Measurements from ENCODE around the gene GLTPD2.

The GLTPD2 gene

GRCh38 chr17:4768298-4768697 lies 20.5 kb upstream of the GLTPD2 start:
- H3K36me3 ChIP-seq (ENCODE audit: control insufficient read depth in 4 of 4, insufficient read depth in 4 of 4, low read length in 3 of 4) = no peaks in the 10 kb centered on the region
- H3K9me3 ChIP-seq (ENCODE audit: control extremely low read depth in 1 of 5, control insufficient read depth in 4 of 5, insufficient read depth in 2 of 5, low read depth in 1 of 5, low read length in 4 of 5) = no peaks in the 10 kb centered on the region
- peaks cover 0 to 5% (median 2%) of the 10 kb centered on the region in 5 experiments for H3K27me3 ChIP-seq (replicated peaks in 2 of 5; ENCODE audit: control insufficient read depth in 4 of 5, insufficient read depth in 5 of 5, low read length in 4 of 5)
- 97% methylated on average over 4 of the region's 6 CpGs for WGBS (ENCODE audit: insufficient coverage)
- H3K27ac ChIP-seq (ENCODE audit: insufficient read depth in 1 of 2, low read depth in 1 of 2, low read length in 2 of 2, poor library complexity in 1 of 2, severe bottlenecking in 2 of 2) = no peak overlapping the region
- peaks cover 0 to 12% (median 8%) of the 10 kb centered on the region in 4 experiments for H3K4me1 ChIP-seq (ENCODE audit: control extremely low read depth in 1 of 4, control insufficient read depth in 4 of 4, insufficient read depth in 4 of 4, low read length in 3 of 4)
- H3K4me3 ChIP-seq (ENCODE audit: control insufficient read depth in 1 of 7, extremely low read depth in 1 of 7, insufficient read depth in 4 of 7, low read depth in 2 of 7, low read length in 6 of 7) = no peak overlapping the region
- ChIA-PET CTCF (interaction anchor here (0.6 to 0.8 kb wide), 2 partner anchors 15 to 41 kb away, joined by 3 read pairs; no protein-coding TSS in a partner anchor), POLR2A (no interaction called here)
- DNase-seq = no peak

GRCh38 chr17:4769628-4770027 lies 19.1 kb upstream of the GLTPD2 start:
- H3K27ac ChIP-seq (ENCODE audit: insufficient read depth in 1 of 2, low read depth in 1 of 2, low read length in 2 of 2, poor library complexity in 1 of 2, severe bottlenecking in 2 of 2) = no peak overlapping the region
- 100% methylated on average over 1 of the region's 2 CpGs for WGBS (ENCODE audit: insufficient coverage)
- H3K27me3 ChIP-seq (replicated peaks in 2 of 5; ENCODE audit: control insufficient read depth in 4 of 5, insufficient read depth in 5 of 5, low read length in 4 of 5) = peaks cover 0 to 7% (median 5%) of the 10 kb centered on the region in 5 experiments
- no peak for DNase-seq
- ChIA-PET CTCF (interaction anchor here (1.6 kb wide), 1 partner anchor 20 kb away, joined by 5 read pairs; no protein-coding TSS in a partner anchor), POLR2A (no interaction called here)
- H3K4me3 ChIP-seq (ENCODE audit: control insufficient read depth in 1 of 7, extremely low read depth in 1 of 7, insufficient read depth in 4 of 7, low read depth in 2 of 7, low read length in 6 of 7) = no peak overlapping the region
- H3K36me3 ChIP-seq (ENCODE audit: control insufficient read depth in 4 of 4, insufficient read depth in 4 of 4, low read length in 3 of 4) = no peaks in the 10 kb centered on the region
- peaks cover 0 to 7% (median 6%) of the 10 kb centered on the region in 4 experiments for H3K4me1 ChIP-seq (ENCODE audit: control extremely low read depth in 1 of 4, control insufficient read depth in 4 of 4, insufficient read depth in 4 of 4, low read length in 3 of 4)
- no peaks in the 10 kb centered on the region for H3K9me3 ChIP-seq (ENCODE audit: control extremely low read depth in 1 of 5, control insufficient read depth in 4 of 5, insufficient read depth in 2 of 5, low read depth in 1 of 5, low read length in 4 of 5)

GRCh38 chr17:4771519-4772234 lies 17.1 kb upstream of the GLTPD2 start, which contains the start of gene TM4SF5:
TM4SF5 (plus strand) TSS chr17:4771886; CDS start chr17:4771923, 37 bp downstream.
- POLR2A ChIA-PET = no interaction called here

DNA sequence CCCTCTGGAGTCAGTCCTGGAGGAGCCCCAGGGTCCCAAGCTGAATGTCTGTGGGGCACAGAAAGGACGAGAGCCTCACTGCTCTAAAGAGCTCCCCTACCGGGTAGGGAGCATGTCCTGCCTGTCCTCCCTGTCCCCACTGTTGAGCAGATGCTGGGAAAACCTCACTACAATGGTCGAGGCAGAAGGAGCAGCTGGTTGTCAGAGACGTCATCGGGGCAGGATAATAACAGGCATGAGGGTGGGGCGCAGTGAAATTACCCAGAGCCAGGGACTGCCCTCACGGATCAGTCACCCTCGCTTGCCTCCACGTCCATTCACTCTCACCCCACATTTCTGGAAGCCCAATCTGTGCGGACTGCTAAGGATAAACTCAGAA lies 16.5 kb upstream of the GLTPD2 start:
- DNase-seq = no peak
- no peaks in the 10 kb centered on the region for H3K9me3 ChIP-seq (ENCODE audit: control extremely low read depth in 1 of 5, control insufficient read depth in 4 of 5, insufficient read depth in 2 of 5, low read depth in 1 of 5, low read length in 4 of 5)
- CTCF ChIA-PET = interaction anchor here (0.9 kb wide), 1 partner anchor 9 kb away, joined by 6 read pairs; no protein-coding TSS in a partner anchor
- no peak overlapping the region for H3K4me3 ChIP-seq (ENCODE audit: control insufficient read depth in 1 of 7, extremely low read depth in 1 of 7, insufficient read depth in 4 of 7, low read depth in 2 of 7, low read length in 6 of 7)
- H3K27me3 ChIP-seq (replicated peaks in 2 of 5; ENCODE audit: control insufficient read depth in 4 of 5, insufficient read depth in 5 of 5, low read length in 4 of 5) = peaks cover 0 to 7% (median 5%) of the 10 kb centered on the region in 5 experiments
- no peaks in the 10 kb centered on the region for H3K36me3 ChIP-seq (ENCODE audit: control insufficient read depth in 4 of 4, insufficient read depth in 4 of 4, low read length in 3 of 4)
- no peaks in the 10 kb centered on the region for H3K4me1 ChIP-seq (ENCODE audit: control extremely low read depth in 1 of 4, control insufficient read depth in 4 of 4, insufficient read depth in 4 of 4, low read length in 3 of 4)
- 97% methylated on average over 9 of the region's 10 CpGs for whole genome bisulfite sequencing (ENCODE audit: insufficient coverage)
- POLR2A ChIA-PET = no interaction called here
- H3K27ac ChIP-seq (ENCODE audit: insufficient read depth in 1 of 2, low read depth in 1 of 2, low read length in 2 of 2, poor library complexity in 1 of 2, severe bottlenecking in 2 of 2) = no peak overlapping the region

More at GRCh38 chr17:4771519-4772234, 17.1 kb upstream of the GLTPD2 start, which contains the start of gene TM4SF5:
- Histone ChIP-seq H3K4me1 (ENCODE audit: control extremely low read depth in 1 of 4, control insufficient read depth in 4 of 4, insufficient read depth in 4 of 4, low read length in 3 of 4) (peaks cover 0 to under 1% (median under 1%) of the 10 kb centered on the region in 4 experiments), H3K27me3 (replicated peaks in 2 of 5; ENCODE audit: control insufficient read depth in 4 of 5, insufficient read depth in 5 of 5, low read length in 4 of 5) (peaks cover 0 to 7% (median 5%) of the 10 kb centered on the region in 5 experiments), H3K4me3 (ENCODE audit: control insufficient read depth in 1 of 7, extremely low read depth in 1 of 7, insufficient read depth in 4 of 7, low read depth in 2 of 7, low read length in 6 of 7) (no peak within 1 kb of the TSS), H3K36me3 (ENCODE audit: control insufficient read depth in 4 of 4, insufficient read depth in 4 of 4, low read length in 3 of 4) (no peaks in the 10 kb centered on the region), H3K27ac (ENCODE audit: insufficient read depth in 1 of 2, low read depth in 1 of 2, low read length in 2 of 2, poor library complexity in 1 of 2, severe bottlenecking in 2 of 2) (no peak within 1 kb of the TSS), H3K9me3 (ENCODE audit: control extremely low read depth in 1 of 5, control insufficient read depth in 4 of 5, insufficient read depth in 2 of 5, low read depth in 1 of 5, low read length in 4 of 5) (no peaks in the 10 kb centered on the region)
- CTCF ChIA-PET = interaction anchor here (0.6 to 0.9 kb wide), 2 partner anchors 9 to 12 kb away, joined by 3 to 6 read pairs; no protein-coding TSS in a partner anchor
- no peak for DNase-seq
- 75% methylated on average over 10 of the region's 13 CpGs for WGBS (ENCODE audit: insufficient coverage)

GRCh38 chr17:4777969-4778760 lies 10.6 kb upstream of the GLTPD2 start:
- 93% methylated on average over 8 of the region's 9 CpGs for WGBS (ENCODE audit: insufficient coverage)
- H3K36me3 ChIP-seq (ENCODE audit: control insufficient read depth in 4 of 4, insufficient read depth in 4 of 4, low read length in 3 of 4) = no peaks in the 10 kb centered on the region
- no peak for DNase-seq
- ChIA-PET CTCF (interaction anchor here (1.6 kb wide), 1 partner anchor 34 kb away, joined by 4 read pairs; no protein-coding TSS in a partner anchor), POLR2A (no interaction called here)
- no peak overlapping the region for H3K27ac ChIP-seq (ENCODE audit: insufficient read depth in 1 of 2, low read depth in 1 of 2, low read length in 2 of 2, poor library complexity in 1 of 2, severe bottlenecking in 2 of 2)
- peaks cover 0 to 3% (median 0%) of the 10 kb centered on the region in 4 experiments for H3K4me1 ChIP-seq (ENCODE audit: control extremely low read depth in 1 of 4, control insufficient read depth in 4 of 4, insufficient read depth in 4 of 4, low read length in 3 of 4)
- H3K27me3 ChIP-seq (replicated peaks in 2 of 5; ENCODE audit: control insufficient read depth in 4 of 5, insufficient read depth in 5 of 5, low read length in 4 of 5) = peaks cover 0 to 33% (median 9%) of the 10 kb centered on the region in 5 experiments
- H3K4me3 ChIP-seq (ENCODE audit: control insufficient read depth in 1 of 7, extremely low read depth in 1 of 7, insufficient read depth in 4 of 7, low read depth in 2 of 7, low read length in 6 of 7) = no peak overlapping the region
- no peaks in the 10 kb centered on the region for H3K9me3 ChIP-seq (ENCODE audit: control extremely low read depth in 1 of 5, control insufficient read depth in 4 of 5, insufficient read depth in 2 of 5, low read depth in 1 of 5, low read length in 4 of 5)

DNA sequence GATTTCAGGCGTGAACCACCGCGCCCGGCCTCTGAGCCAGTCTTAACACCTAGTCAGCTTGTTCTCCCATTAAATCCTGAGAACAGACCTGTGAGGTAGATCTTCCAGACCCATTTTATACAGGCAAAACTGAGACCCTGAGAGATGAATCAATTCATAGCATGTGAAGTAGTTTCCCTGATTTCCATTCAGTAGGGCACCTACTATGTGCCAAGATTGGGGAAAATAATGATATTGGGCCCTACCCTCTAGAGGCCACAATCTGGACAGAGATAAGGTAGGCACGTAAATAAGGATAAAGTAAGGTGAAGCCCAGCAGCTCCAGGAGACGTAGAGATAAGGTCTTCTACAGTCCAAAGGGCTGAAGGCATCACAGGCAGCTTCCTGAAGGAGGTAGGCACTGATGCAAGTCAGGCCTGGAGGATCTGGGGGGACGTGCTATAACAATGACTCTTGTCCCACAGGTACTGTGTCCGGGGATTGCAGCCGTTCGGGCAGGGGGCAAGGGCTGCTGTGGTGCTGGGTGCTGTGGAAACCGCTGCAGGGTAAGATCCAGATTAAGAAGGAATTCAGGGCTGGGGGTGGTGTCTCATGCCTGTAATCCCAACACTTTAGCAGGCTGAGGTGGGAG lies 8.3 kb upstream of the GLTPD2 start:
- H3K4me3 ChIP-seq (ENCODE audit: control insufficient read depth in 1 of 7, extremely low read depth in 1 of 7, insufficient read depth in 4 of 7, low read depth in 2 of 7, low read length in 6 of 7) = no peak overlapping the region
- ChIA-PET POLR2A (interaction anchor here (0.6 kb wide), 1 partner anchor 52 kb away, joined by 5 read pairs; no protein-coding TSS in a partner anchor), CTCF (interaction anchor here (1.4 to 1.9 kb wide), 4 partner anchors 8 to 78 kb away, joined by 3 to 8 read pairs (median 5); partner anchors contain the start of gene GLTPD2)
- peaks cover 4 to 48% (median 19%) of the 10 kb centered on the region in 5 experiments for H3K27me3 ChIP-seq (replicated peaks in 2 of 5; ENCODE audit: control insufficient read depth in 4 of 5, insufficient read depth in 5 of 5, low read length in 4 of 5)
- DNase-seq = no peak
- peaks cover 0 to 11% (median 2%) of the 10 kb centered on the region in 4 experiments for H3K4me1 ChIP-seq (ENCODE audit: control extremely low read depth in 1 of 4, control insufficient read depth in 4 of 4, insufficient read depth in 4 of 4, low read length in 3 of 4)
- no peaks in the 10 kb centered on the region for H3K9me3 ChIP-seq (ENCODE audit: control extremely low read depth in 1 of 5, control insufficient read depth in 4 of 5, insufficient read depth in 2 of 5, low read depth in 1 of 5, low read length in 4 of 5)
- H3K27ac ChIP-seq (ENCODE audit: insufficient read depth in 1 of 2, low read depth in 1 of 2, low read length in 2 of 2, poor library complexity in 1 of 2, severe bottlenecking in 2 of 2) = no peak overlapping the region
- no peaks in the 10 kb centered on the region for H3K36me3 ChIP-seq (ENCODE audit: control insufficient read depth in 4 of 4, insufficient read depth in 4 of 4, low read length in 3 of 4)
- 92% methylated on average over 6 of the region's 11 CpGs for WGBS (ENCODE audit: insufficient coverage)
